BJ (cell line): Measurements from ENCODE around the gene MMP10. TPM values are rescaled to one million over a fixed set of nuclear protein-coding genes. Genes with fewer than 3 reads are reported as not detected.
A peak's percentile ranks its signal among the peaks of the same experiment; 100 is the strongest.

Experiments
- CTCF ChIA-PET: fragments of 350-600 bp; formaldehyde crosslinking; extraction: SDS; loops from one replicate; lab custom pipeline; 2021; ENCODE audit warnings: antibody characterized with exemption, inconsistent platforms; lab: Yijun Ruan, JAX
- POLR2A ChIA-PET: fragments of 300-600 bp; sonication (Branson Sonifier 250); formaldehyde crosslinking; extraction: SDS; loops from one replicate; lab custom pipeline; 2021; ENCODE audit warnings: antibody characterized with exemption; lab: Charles Lee
- DNase-seq: peaks from one replicate; pipeline ENCODE4 v3.0.0-alpha.2; 2011; ENCODE audit warnings: low read depth
- H3K27me3 ChIP-seq: 2 replicates; pipeline ENCODE4 v1.6.0; 2011; ENCODE audit warnings: low read length; ENCODE audit not compliant: control insufficient read depth, insufficient read depth
- H3K36me3 ChIP-seq: 2 replicates; pipeline ENCODE4 v1.5.1; 2011; ENCODE audit warnings: low read length; ENCODE audit not compliant: control insufficient read depth, insufficient read depth
- H3K4me3 ChIP-seq: 2 replicates; pipeline ENCODE4 v1.5.1; 2011; ENCODE audit warnings: low read depth, mild to moderate bottlenecking, control low read depth, low read length
- polyA plus RNA-seq: library from polyadenylated mRNA; depleted of rRNA; stranded (reverse); fragments of >200 nt; gene quantifications from 2 replicates; pipeline ENCODE4 v1.2.3, GENCODE V29; 2011; rRNA removed
- TF ChIP-seq, protein P1 (sequence below): IDR thresholded peaks from 2 replicates; pipeline ENCODE4 v1.5.1; 2011; ENCODE audit warnings: low read depth, mild to moderate bottlenecking, control low read depth, inconsistent platforms, low read length, moderate library complexity; ENCODE audit not compliant: insufficient read depth

The MMP10 gene
- polyA plus RNA-seq, 1 experiment, result 0.16 TPM

DNA sequence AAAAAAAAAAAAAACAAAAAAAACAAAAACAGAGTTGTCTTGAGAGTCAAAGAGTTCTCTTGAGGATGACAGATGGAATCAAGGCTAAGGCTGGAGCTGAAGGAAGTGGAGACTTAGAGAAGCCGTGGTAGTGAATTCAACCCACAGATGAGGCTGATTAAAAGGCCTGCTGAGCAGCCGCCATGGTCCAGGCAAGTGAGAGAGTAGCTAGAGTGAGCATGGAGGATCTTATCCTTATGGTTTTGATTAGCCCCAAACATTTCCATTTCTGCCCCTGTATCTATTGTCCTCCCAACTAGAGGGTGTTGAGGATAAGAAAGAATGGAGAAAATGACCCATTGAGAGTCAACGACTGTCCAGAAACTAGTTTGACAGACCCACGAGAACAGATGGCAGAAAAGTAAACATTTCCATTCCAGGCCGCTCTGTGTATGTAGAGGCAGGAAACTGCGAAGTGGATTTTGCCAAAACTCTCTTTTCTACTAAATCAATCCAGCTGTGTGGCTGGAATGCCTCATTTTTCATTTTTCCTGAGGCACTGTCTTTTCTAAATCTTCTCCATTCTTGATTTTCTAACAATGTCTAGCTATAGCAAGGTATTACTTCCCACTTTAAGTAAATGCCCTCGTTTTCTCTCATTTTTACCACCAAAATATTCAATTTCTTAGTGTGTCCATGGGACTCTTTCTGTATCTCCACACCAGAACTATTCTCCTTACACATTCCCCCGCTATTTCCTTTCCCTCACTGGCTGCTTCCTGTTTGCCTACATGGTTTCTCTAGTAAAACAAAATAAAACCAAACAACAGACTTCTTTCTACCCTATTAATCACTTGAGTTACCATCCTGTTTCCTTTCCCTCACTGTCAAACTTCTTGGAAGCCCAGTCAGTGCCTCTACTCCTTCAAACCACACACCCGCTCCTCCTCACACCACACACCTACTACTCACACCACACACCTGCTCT is 50.3 kb downstream of the MMP10 start:
- H3K27me3 ChIP-seq, result no peaks in the 10 kb centered on the region
- TF ChIP-seq, protein P1, sequence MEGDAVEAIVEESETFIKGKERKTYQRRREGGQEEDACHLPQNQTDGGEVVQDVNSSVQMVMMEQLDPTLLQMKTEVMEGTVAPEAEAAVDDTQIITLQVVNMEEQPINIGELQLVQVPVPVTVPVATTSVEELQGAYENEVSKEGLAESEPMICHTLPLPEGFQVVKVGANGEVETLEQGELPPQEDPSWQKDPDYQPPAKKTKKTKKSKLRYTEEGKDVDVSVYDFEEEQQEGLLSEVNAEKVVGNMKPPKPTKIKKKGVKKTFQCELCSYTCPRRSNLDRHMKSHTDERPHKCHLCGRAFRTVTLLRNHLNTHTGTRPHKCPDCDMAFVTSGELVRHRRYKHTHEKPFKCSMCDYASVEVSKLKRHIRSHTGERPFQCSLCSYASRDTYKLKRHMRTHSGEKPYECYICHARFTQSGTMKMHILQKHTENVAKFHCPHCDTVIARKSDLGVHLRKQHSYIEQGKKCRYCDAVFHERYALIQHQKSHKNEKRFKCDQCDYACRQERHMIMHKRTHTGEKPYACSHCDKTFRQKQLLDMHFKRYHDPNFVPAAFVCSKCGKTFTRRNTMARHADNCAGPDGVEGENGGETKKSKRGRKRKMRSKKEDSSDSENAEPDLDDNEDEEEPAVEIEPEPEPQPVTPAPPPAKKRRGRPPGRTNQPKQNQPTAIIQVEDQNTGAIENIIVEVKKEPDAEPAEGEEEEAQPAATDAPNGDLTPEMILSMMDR, result no peak
- ChIA-PET CTCF (interaction anchor here (0.6 to 1.0 kb wide), 4 partner anchors 25 to 88 kb away, joined by 3 read pairs; partner anchors contain the start of genes MMP10 and MMP27), POLR2A (interaction anchor here (0.5 kb wide), 1 partner anchor 9 kb away, joined by 5 read pairs; no protein-coding TSS in a partner anchor)
- DNase-seq, result peak; percentile 16
- H3K4me3 ChIP-seq, result no peak overlapping the region
- H3K36me3 ChIP-seq, result no peaks in the 10 kb centered on the region

DNA sequence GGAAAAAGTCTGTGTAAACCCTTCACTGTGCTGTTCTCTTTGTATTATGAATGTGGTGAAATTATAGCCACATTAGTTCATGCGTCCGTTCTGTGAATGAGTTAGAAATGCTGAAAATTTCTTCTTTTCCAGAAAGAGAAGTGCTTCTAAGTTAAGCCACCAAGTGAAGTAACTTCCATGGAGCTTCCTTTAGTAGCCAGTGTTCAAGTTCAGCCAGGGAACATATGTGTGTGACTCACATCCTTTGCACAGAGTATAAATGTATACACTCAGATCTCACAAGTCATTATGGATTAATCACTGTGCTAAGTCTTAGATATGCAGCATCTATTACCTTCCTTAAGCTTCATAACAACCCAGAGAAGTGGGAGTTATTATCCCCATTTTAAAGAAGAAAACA is 52.5 kb downstream of the MMP10 start:
- Histone ChIP-seq H3K4me3 (no peak overlapping the region), H3K36me3 (no peaks in the 10 kb centered on the region), H3K27me3 (no peaks in the 10 kb centered on the region)
- ChIA-PET POLR2A (no interaction called here), CTCF (no interaction called here)
- TF ChIP-seq, protein P1, result no peak
- no peak for DNase-seq

DNA sequence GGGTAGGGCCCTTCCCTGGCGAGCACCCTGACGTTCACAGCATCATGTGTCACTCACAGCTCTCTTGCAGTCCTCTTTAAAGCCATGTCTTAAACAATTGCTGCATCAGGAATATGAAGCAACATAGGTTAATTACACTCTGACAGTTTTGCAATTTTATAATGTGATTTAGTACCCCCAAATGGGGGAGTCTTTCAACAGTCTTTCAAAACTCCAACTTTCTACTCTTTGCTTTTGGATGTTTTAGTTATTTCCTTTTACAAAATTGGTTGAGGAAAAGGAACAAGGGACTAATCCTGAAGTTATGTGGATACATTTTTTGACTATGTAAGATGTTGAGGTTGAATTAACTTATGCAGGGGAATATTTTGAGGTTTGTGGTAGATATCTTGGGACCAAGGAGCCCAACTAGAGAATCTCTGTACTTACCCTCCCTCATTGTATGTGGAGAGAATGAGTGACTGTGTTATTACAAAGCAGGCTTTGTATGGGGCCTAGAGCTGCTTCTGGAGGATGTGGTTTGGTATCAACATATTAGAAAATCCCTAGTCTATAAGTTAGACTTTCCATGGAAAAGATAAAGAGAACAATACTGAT is 55.4 kb downstream of the MMP10 start, which contains the start of gene MMP8:
MMP8 (minus strand) TSS at position 51 of the 597 bp plus-strand sequence. CDS start 99 bp downstream, outside the sequence.
- DNase-seq, result no peak
- Histone ChIP-seq H3K36me3 (no peaks in the 10 kb centered on the region), H3K4me3 (no peak within 1 kb of the TSS), H3K27me3 (no peaks in the 10 kb centered on the region; the same call in 1 of the 2 replicates)
- TF ChIP-seq, protein P1, result no peak
- POLR2A ChIA-PET, result no interaction called here
- CTCF ChIA-PET, result interaction anchor here (1.1 kb wide), 1 partner anchor 9 kb away, joined by 3 read pairs; no protein-coding TSS in a partner anchor

DNA sequence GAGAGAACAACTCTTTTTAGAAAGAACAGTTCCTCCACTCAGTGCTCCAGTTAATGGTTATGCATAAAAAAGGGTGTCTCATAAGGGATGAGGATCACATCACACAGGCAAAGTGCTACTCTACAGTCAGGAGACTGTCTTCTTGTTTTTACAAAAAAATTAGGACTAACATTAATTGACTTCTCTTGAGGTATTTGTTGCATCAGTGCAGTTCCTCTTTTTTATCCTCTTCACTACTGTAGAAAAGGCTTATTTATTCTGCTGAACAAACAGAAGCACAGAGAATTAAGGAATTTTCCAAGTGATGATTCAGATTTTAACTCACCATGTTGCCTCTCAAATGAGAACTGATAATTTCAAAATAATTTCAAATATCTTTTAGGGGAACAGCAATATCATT is 57.6 kb downstream of the MMP10 start:
- no peaks in the 10 kb centered on the region; the same call in 1 of the 2 replicates for H3K27me3 ChIP-seq
- TF ChIP-seq, protein P1, result no peak
- no peak for DNase-seq
- ChIA-PET CTCF (no interaction called here), POLR2A (no interaction called here)
- no peak overlapping the region for H3K4me3 ChIP-seq
- no peaks in the 10 kb centered on the region for H3K36me3 ChIP-seq

Other genes starting within 250 kb of the MMP10 start
- gene MMP7, start 249.9 kb downstream of the MMP10 start, polyA plus RNA-seq, result not detected in 2 replicates
- not detected in 2 replicates for gene MMP20, start 155.3 kb downstream of the MMP10 start, polyA plus RNA-seq
- gene MMP27, start 74.9 kb downstream of the MMP10 start, polyA plus RNA-seq, result not detected in 2 replicates
- gene MMP8, start 55.7 kb downstream of the MMP10 start, polyA plus RNA-seq, result not detected in 2 replicates
- gene MMP1, start 17.5 kb upstream of the MMP10 start, polyA plus RNA-seq, result 233 and 349 TPM in 2 replicates
- gene MMP3, start 63.0 kb upstream of the MMP10 start, polyA plus RNA-seq, result 59.4 and 121 TPM in 2 replicates
- 0.12 and 0.38 TPM in 2 replicates for gene MMP12, start 94.4 kb upstream of the MMP10 start, polyA plus RNA-seq
- 0.06 TPM in 1 of 2 replicates, not detected in the other for gene MMP13, start 175.1 kb upstream of the MMP10 start, polyA plus RNA-seq